Osteoblast (primary cell): Measurements from ENCODE around the gene RNF215. TPM values are rescaled to one million over a fixed set of nuclear protein-coding genes. Genes with fewer than 3 reads are reported as not detected.

Source experiments
- DNase-seq: peaks from one replicate; pipeline ENCODE4 v3.0.0; 2011; ENCODE audit warnings: low spot score, mixed read lengths; ENCODE audit not compliant: insufficient read length; ENCODE audit errors: missing footprints
- H2AFZ ChIP-seq: 2 replicates; pipeline ENCODE4 v1.6.0; 2011; ENCODE audit warnings: mild to moderate bottlenecking, low read length
- H3K27ac ChIP-seq: 2 replicates; pipeline ENCODE4 v1.5.1; 2011; ENCODE audit warnings: mild to moderate bottlenecking, low read depth, low read length, moderate library complexity
- H3K27me3 ChIP-seq: 2 replicates; pipeline ENCODE4 v1.6.0; 2012; ENCODE audit warnings: mild to moderate bottlenecking, control low read depth, inconsistent platforms, low read length, moderate library complexity; ENCODE audit not compliant: insufficient read depth
- H3K36me3 ChIP-seq: 2 replicates; pipeline ENCODE4 v1.5.1; 2011; ENCODE audit warnings: mild to moderate bottlenecking, low read length, control low read depth, moderate library complexity; ENCODE audit not compliant: insufficient read depth
- H3K4me1 ChIP-seq: 2 replicates; pipeline ENCODE4 v1.5.1; 2011; ENCODE audit warnings: mild to moderate bottlenecking, low read length, control low read depth, moderate library complexity; ENCODE audit not compliant: insufficient read depth
- H3K4me2 ChIP-seq: 2 replicates; pipeline ENCODE4 v1.6.0; 2011; ENCODE audit warnings: mild to moderate bottlenecking, low read length; ENCODE audit not compliant: insufficient read depth
- H3K4me3 ChIP-seq: fragments of 200-600 bp; sonication (generic); 3 replicates; pipeline ENCODE4 v1.5.1; 2012; ENCODE audit warnings: mild to moderate bottlenecking, low read length, inconsistent platforms; ENCODE audit not compliant: insufficient read depth
- H3K79me2 ChIP-seq: 2 replicates; pipeline ENCODE4 v1.6.0; 2012; ENCODE audit warnings: mild to moderate bottlenecking, low read length, control low read depth, inconsistent platforms; ENCODE audit not compliant: insufficient read depth
- H3K9me3 ChIP-seq: 2 replicates; pipeline ENCODE4 v1.5.1; 2011; ENCODE audit warnings: low read depth, low read length, control low read depth
- H4K20me1 ChIP-seq: 2 replicates; pipeline ENCODE4 v1.6.0; 2012; ENCODE audit warnings: mild to moderate bottlenecking, low read length, control low read depth; ENCODE audit not compliant: insufficient read depth
- small RNA-seq: library from RNA; depleted of rRNA; stranded (forward); fragments of <200 nt; gene quantifications from one replicate; pipeline ENCODE3, GENCODE V24; 2012
- total RNA-seq: library from RNA; depleted of rRNA; stranded (reverse); fragments of >200 nt; gene quantifications from 2 replicates; pipeline ENCODE4 v1.2.3, GENCODE V29; 2012
- TF ChIP-seq, protein P1 (sequence below): IDR thresholded peaks from 2 replicates; pipeline ENCODE4 v1.5.1; 2011; ENCODE audit warnings: mild to moderate bottlenecking, low read depth, low read length, moderate library complexity; ENCODE audit errors: extremely low read depth

The RNF215 gene
- total RNA-seq, 1 donor = 20.6 TPM

DNA sequence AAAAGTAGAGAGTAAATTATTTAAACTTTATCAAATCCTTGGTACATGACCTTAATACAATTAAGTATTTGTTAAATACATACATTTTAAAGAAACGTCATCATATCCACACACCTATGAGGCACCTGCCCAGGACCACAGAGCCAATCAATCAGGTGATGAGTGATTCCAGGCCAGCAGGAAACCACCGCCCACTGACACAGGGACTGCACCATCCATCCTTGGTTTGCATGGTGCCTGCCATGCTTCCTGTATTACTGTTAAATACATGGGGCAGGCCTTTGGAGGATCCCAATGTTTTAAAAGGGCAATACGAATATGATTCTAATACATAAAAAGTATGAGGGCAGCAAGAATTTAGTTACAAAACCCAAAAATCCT, 53.5 kb downstream of the RNF215 start:
- no peak for DNase-seq
- Histone ChIP-seq H3K4me1 (no peaks in the 10 kb centered on the region), H3K27ac (no peak overlapping the region), H3K79me2 (no peaks in the 10 kb centered on the region), H3K4me3 (no peak overlapping the region), H3K9me3 (no peaks in the 10 kb centered on the region), H4K20me1 (peaks cover 8% of the 10 kb centered on the region), H3K27me3 (no peaks in the 10 kb centered on the region), H3K36me3 (peaks cover 81% of the 10 kb centered on the region), H3K4me2 (no peak overlapping the region), H2AFZ (no peak overlapping the region)
- TF ChIP-seq, protein P1, sequence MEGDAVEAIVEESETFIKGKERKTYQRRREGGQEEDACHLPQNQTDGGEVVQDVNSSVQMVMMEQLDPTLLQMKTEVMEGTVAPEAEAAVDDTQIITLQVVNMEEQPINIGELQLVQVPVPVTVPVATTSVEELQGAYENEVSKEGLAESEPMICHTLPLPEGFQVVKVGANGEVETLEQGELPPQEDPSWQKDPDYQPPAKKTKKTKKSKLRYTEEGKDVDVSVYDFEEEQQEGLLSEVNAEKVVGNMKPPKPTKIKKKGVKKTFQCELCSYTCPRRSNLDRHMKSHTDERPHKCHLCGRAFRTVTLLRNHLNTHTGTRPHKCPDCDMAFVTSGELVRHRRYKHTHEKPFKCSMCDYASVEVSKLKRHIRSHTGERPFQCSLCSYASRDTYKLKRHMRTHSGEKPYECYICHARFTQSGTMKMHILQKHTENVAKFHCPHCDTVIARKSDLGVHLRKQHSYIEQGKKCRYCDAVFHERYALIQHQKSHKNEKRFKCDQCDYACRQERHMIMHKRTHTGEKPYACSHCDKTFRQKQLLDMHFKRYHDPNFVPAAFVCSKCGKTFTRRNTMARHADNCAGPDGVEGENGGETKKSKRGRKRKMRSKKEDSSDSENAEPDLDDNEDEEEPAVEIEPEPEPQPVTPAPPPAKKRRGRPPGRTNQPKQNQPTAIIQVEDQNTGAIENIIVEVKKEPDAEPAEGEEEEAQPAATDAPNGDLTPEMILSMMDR = no peak

DNA sequence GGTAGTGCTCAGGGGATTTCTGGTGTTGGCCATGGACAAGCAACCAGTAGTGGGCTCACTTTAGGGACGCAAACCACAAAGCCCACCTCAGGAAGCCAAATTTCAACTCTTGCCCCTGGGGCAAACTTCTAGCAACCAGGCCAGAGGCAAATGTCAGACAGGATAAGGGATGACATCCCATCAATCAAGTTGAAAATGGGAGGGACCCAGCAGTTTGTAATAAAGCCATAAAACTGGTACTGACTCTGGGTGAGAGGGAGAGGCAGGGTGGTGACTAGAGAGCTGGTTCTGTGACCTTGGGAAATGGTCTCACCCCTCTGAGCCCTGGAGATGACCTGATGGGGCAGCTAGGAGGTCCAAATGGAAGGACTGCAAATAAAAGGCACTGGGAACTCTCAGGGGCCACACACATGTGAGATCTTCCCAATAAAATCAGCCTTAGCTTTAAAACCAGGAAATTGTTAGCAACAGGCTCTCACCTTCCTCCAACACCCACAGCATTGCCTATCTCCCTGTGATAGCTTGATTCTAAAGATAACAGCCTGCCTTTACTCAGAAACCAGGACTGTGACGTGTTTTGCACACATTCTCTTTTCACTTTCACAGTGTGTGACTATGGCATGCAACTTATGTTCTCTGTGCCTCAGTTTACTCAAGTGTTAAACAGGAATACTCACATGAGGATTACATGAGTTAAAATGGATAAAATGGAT, 54.1 kb downstream of the RNF215 start:
- H3K4me1 ChIP-seq = no peaks in the 10 kb centered on the region
- peaks cover 76% of the 10 kb centered on the region for H3K36me3 ChIP-seq
- DNase-seq = no peak
- H2AFZ ChIP-seq = no peak overlapping the region
- no peak overlapping the region for H3K4me2 ChIP-seq
- no peak overlapping the region for H3K4me3 ChIP-seq
- no peaks in the 10 kb centered on the region for H3K9me3 ChIP-seq
- TF ChIP-seq, protein P1 = no peak
- H3K27me3 ChIP-seq = no peaks in the 10 kb centered on the region
- H3K79me2 ChIP-seq = no peaks in the 10 kb centered on the region
- no peak overlapping the region for H3K27ac ChIP-seq
- peaks cover 8% of the 10 kb centered on the region for H4K20me1 ChIP-seq

DNA sequence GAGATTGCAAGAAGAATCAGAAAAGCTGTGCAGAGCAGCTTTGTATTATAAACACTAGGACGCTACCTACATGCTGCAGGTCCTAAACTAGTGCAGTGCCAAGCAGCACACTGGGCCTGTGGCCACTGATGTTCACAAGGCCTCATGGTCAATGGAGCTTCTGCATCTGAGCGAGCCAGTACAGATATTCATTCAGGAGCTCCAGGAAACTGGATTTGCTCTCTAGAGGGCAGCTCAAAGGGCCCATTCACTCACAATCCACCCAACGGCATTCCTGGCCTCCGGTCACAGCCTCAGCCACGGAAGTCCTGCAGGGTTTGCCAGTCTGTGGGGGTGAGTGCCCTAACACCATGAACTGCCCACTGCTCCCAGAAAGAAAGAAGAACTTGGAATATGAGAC, 54.7 kb downstream of the RNF215 start:
- no peaks in the 10 kb centered on the region for H3K4me1 ChIP-seq
- no peaks in the 10 kb centered on the region for H3K27me3 ChIP-seq
- no peak overlapping the region for H3K4me2 ChIP-seq
- no peak overlapping the region for H2AFZ ChIP-seq
- TF ChIP-seq, protein P1 = no peak
- DNase-seq = no peak
- peaks cover 8% of the 10 kb centered on the region for H4K20me1 ChIP-seq
- H3K4me3 ChIP-seq = no peak overlapping the region
- peaks cover 70% of the 10 kb centered on the region for H3K36me3 ChIP-seq
- no peaks in the 10 kb centered on the region for H3K79me2 ChIP-seq
- H3K9me3 ChIP-seq = no peaks in the 10 kb centered on the region
- H3K27ac ChIP-seq = no peak overlapping the region

Small RNA genes lying within 50 kb of the gene (small RNA-seq; reads per million reads assigned to genes)
- gene AC004832.3 = not detected
- gene RNU6-564P = 0.67 reads per million

Other genes with a start within 250 kb of the RNF215 start
- 3.2 and 3.3 TPM in 2 replicates for gene LIF, start 140.7 kb downstream of the RNF215 start, total RNA-seq
- gene OSM, start 120.6 kb downstream of the RNF215 start, total RNA-seq = not detected in 2 replicates
- gene CASTOR1, start 97.9 kb downstream of the RNF215 start, total RNA-seq = 5.3 and 5.8 TPM in 2 replicates
- 30.6 and 32.9 TPM in 2 replicates for gene TBC1D10A, start 60.5 kb downstream of the RNF215 start, total RNA-seq
- 21.7 and 30.6 TPM in 2 replicates for gene SF3A1, start 30.5 kb downstream of the RNF215 start, total RNA-seq
- gene CCDC157, start 30.4 kb downstream of the RNF215 start, total RNA-seq = 2.9 TPM in 2 replicates
- gene SEC14L2, start 9.6 kb upstream of the RNF215 start, total RNA-seq = 16.6 and 19.2 TPM in 2 replicates
- 5.3 and 6.9 TPM in 2 replicates for gene MTFP1, start 38.4 kb upstream of the RNF215 start, total RNA-seq
- not detected in 2 replicates for gene SEC14L3, start 84.6 kb upstream of the RNF215 start, total RNA-seq
- under 0.01 TPM in 2 replicates for gene SEC14L4, start 118.3 kb upstream of the RNF215 start, total RNA-seq
- gene SEC14L6, start 159.3 kb upstream of the RNF215 start, total RNA-seq = not detected in 2 replicates
- gene GAL3ST1, start 187.3 kb upstream of the RNF215 start, total RNA-seq = not detected in 2 replicates
- 61.6 and 64.8 TPM in 2 replicates for gene PES1, start 204.5 kb upstream of the RNF215 start, total RNA-seq
- 13.6 and 18.8 TPM in 2 replicates for gene TCN2, start 219.8 kb upstream of the RNF215 start, total RNA-seq
- gene SLC35E4, start 248.4 kb upstream of the RNF215 start, total RNA-seq = 13.0 TPM in 2 replicates